HL-60 (cell line): ENCODE results near the gene AADAT.

Source experiments
- DNase-seq, 2 experiments: peaks; one replicate each; pipeline ENCODE4 v3.0.0-alpha.2; 2010 to 2020; ENCODE audit warnings: low read depth in 1 of 2, low spot score in 1 of 2
- H3K27ac ChIP-seq: fragments of 250-450 bp; sonication (Bioruptor Pico); replicated peaks from 2 replicates; pipeline ENCODE4 v1.5.1; 2020; ENCODE audit warnings: mild to moderate bottlenecking, moderate library complexity
- H3K27me3 ChIP-seq: fragments of 250-450 bp; sonication (Bioruptor Pico); 2 replicates; pipeline ENCODE4 v1.5.1; 2021; ENCODE audit warnings: mild to moderate bottlenecking, moderate library complexity; ENCODE audit not compliant: insufficient read depth, poor library complexity, severe bottlenecking
- H3K4me3 ChIP-seq: replicated peaks from 2 replicates; pipeline ENCODE4 v1.5.1; 2011; ENCODE audit warnings: mild to moderate bottlenecking, control low read depth, low read length; ENCODE audit not compliant: insufficient read depth
- GABPA ChIP-seq: IDR thresholded peaks from 2 replicates; pipeline ENCODE4 v1.6.1; 2012; ENCODE audit warnings: low read depth
- POLR2AphosphoS5 ChIP-seq: IDR thresholded peaks from 2 replicates; pipeline ENCODE4 v1.6.1; 2012; ENCODE audit warnings: low read depth
- SPI1 ChIP-seq: IDR thresholded peaks from 2 replicates; pipeline ENCODE4 v1.6.1; 2012; ENCODE audit warnings: low read depth, mild to moderate bottlenecking, borderline replicate concordance
- TF ChIP-seq, protein P1 (sequence below): IDR thresholded peaks from 2 replicates; pipeline ENCODE4 v1.6.1; 2012; ENCODE audit warnings: low read depth; ENCODE audit not compliant: insufficient replicate concordance
- TF ChIP-seq, protein P2 (sequence below): IDR thresholded peaks from one replicate; pipeline ENCODE4 v1.5.1; 2011; ENCODE audit warnings: low read length, control low read depth, inconsistent platforms; ENCODE audit not compliant: insufficient read depth

AADAT gene

DNA sequence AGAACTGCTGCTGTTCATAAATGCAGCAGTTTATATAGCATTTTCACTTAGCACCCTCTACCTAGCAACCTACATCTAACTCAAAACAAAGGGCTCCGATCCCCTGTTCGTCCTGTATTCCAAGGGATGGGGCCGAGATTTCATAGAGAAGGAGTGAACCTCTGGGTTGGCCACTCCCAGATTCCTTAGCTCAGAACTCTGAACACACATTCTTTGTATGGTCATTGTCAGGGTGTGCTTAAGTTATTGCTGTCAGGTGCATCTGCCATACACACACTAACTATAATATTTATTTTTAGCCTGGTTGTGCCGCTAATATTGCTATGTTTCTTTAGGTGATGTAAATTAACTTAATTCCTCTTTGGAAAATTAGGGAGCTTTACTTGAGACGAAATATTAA lies 47.7 kb upstream of the AADAT start:
- no peak overlapping the region for H3K4me3 ChIP-seq
- H3K27ac ChIP-seq, result no peak overlapping the region
- H3K27me3 ChIP-seq, result no peaks in the 10 kb centered on the region
- TF ChIP-seq POLR2AphosphoS5, result no peak
- TF ChIP-seq, protein P1, sequence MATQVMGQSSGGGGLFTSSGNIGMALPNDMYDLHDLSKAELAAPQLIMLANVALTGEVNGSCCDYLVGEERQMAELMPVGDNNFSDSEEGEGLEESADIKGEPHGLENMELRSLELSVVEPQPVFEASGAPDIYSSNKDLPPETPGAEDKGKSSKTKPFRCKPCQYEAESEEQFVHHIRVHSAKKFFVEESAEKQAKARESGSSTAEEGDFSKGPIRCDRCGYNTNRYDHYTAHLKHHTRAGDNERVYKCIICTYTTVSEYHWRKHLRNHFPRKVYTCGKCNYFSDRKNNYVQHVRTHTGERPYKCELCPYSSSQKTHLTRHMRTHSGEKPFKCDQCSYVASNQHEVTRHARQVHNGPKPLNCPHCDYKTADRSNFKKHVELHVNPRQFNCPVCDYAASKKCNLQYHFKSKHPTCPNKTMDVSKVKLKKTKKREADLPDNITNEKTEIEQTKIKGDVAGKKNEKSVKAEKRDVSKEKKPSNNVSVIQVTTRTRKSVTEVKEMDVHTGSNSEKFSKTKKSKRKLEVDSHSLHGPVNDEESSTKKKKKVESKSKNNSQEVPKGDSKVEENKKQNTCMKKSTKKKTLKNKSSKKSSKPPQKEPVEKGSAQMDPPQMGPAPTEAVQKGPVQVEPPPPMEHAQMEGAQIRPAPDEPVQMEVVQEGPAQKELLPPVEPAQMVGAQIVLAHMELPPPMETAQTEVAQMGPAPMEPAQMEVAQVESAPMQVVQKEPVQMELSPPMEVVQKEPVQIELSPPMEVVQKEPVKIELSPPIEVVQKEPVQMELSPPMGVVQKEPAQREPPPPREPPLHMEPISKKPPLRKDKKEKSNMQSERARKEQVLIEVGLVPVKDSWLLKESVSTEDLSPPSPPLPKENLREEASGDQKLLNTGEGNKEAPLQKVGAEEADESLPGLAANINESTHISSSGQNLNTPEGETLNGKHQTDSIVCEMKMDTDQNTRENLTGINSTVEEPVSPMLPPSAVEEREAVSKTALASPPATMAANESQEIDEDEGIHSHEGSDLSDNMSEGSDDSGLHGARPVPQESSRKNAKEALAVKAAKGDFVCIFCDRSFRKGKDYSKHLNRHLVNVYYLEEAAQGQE, result no peak
- TF ChIP-seq SPI1, result no peak
- TF ChIP-seq, protein P2, sequence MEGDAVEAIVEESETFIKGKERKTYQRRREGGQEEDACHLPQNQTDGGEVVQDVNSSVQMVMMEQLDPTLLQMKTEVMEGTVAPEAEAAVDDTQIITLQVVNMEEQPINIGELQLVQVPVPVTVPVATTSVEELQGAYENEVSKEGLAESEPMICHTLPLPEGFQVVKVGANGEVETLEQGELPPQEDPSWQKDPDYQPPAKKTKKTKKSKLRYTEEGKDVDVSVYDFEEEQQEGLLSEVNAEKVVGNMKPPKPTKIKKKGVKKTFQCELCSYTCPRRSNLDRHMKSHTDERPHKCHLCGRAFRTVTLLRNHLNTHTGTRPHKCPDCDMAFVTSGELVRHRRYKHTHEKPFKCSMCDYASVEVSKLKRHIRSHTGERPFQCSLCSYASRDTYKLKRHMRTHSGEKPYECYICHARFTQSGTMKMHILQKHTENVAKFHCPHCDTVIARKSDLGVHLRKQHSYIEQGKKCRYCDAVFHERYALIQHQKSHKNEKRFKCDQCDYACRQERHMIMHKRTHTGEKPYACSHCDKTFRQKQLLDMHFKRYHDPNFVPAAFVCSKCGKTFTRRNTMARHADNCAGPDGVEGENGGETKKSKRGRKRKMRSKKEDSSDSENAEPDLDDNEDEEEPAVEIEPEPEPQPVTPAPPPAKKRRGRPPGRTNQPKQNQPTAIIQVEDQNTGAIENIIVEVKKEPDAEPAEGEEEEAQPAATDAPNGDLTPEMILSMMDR, result no peak
- no peak for TF ChIP-seq GABPA
- DNase-seq, result no peak

DNA sequence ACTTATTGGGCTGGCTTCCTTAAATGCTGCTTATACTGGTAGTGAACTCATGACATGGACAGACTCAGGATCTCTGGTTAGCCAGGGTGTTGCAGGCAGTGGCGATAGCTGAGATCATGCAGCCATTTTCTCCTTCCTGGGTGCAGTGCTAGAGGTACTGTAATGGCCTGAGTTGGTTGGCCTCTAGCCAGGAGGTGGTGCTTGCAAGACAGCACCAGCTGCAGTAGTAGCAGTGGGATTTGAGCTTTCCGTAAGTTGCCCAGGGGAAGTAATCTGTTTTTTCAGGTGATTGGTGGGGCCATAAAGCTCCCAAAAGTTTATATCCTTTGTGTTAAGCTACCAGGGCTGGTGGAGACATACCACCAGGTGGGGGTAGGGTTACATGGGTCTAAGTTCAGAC lies 45.1 kb upstream of the AADAT start:
- Histone ChIP-seq H3K4me3 (no peak overlapping the region), H3K27ac (no peak overlapping the region), H3K27me3 (no peaks in the 10 kb centered on the region)
- DNase-seq, result no peak
- TF ChIP-seq, protein P2, result no peak
- TF ChIP-seq GABPA, result no peak
- no peak for TF ChIP-seq POLR2AphosphoS5

DNA sequence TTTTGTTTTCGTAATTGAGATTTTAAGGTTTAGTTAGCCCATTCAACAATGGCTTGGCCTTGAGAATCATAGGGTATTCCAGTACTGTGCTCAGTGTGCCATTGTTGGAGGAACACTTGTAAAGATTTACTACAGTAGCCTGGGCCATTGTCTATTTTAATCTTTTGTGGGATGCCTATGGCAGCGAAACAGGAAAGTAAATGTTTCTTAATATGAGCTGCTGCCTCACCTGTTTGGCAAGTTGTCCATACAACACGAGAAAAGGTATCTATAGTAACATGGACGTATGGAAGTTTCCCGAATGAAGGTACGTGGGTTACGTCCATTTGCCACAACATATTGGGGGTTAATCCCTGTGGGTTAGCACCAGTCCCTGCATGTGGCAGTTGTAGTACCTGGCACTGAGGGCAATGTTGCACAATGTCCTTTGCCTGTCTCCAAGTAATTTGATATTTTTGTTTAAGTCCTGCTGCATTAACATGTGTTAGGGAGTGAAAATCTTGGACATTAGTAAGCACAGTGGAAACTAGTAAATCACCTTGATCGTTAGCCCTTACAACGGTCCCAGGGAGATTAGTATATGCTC lies 38.6 kb upstream of the AADAT start:
- no peak for DNase-seq
- no peaks in the 10 kb centered on the region for H3K27me3 ChIP-seq
- no peak for TF ChIP-seq SPI1
- no peak for TF ChIP-seq GABPA
- TF ChIP-seq, protein P2, result no peak
- TF ChIP-seq POLR2AphosphoS5, result no peak
- TF ChIP-seq, protein P1, result no peak
- no peak overlapping the region for H3K4me3 ChIP-seq
- no peak overlapping the region for H3K27ac ChIP-seq

DNA sequence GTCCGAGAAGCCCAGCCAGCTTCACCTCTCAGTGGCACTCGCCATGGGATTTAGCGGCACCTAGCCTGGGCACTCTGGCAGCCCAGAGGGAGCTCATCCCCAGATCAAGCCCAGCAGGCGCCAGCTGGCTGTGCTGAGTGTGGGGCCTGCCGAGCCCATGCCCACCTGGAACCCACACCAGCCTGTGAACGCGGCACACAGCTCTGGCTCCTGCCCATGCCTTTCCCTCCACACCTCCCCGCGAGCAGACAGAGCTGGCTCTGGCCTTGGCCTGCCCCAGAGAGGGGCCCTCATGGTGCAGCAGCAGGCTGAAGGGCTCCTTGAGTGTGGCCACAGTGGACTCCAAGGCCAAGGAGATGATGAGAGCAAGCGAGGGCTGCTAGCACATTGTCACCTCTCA lies 38.0 kb upstream of the AADAT start:
- no peak overlapping the region for H3K27ac ChIP-seq
- no peak overlapping the region for H3K4me3 ChIP-seq

More for the DNA sequence above, 38.0 kb upstream of the AADAT start:
- H3K27me3 ChIP-seq, result no peaks in the 10 kb centered on the region
- TF ChIP-seq GABPA (no peak), POLR2AphosphoS5 (no peak), SPI1 (no peak)
- TF ChIP-seq, protein P2, result no peak
- TF ChIP-seq, protein P1, result no peak
- DNase-seq, result no peak
